Activated naive CD8-positive, alpha-beta T cell treated with anti-CD3 and anti-CD28 coated beads, Interleukin-2, amount 50 U/mL, for 24 hours (primary cell): ENCODE results near the gene LTBP2.
"Not testable (repeated sequence)": the region's sequence is repeated elsewhere in the genome, so short reads cannot be mapped to it uniquely, and the experiment has no call there.

Experiments
- ATAC-seq: fragments of 150-1000 bp; cut with Tn5 transposase; one replicate; pipeline ENCODE4 v1.10.0; 2021
- DNase-seq: peaks from one replicate; pipeline ENCODE4 v3.0.0; 2021
- H3K27ac Mint-ChIP-seq: one replicate; pipeline ENCODE4 v1.8.0; 2021; ENCODE audit warnings: mild to moderate bottlenecking, mixed read lengths
- H3K27me3 Mint-ChIP-seq: one replicate; pipeline ENCODE4 v1.8.0; 2021; ENCODE audit warnings: mixed read lengths
- H3K36me3 Mint-ChIP-seq: one replicate; pipeline ENCODE4 v1.8.0; 2021; ENCODE audit warnings: low read depth, mixed read lengths
- H3K4me1 Mint-ChIP-seq: one replicate; pipeline ENCODE4 v1.8.0; 2021; ENCODE audit warnings: mixed read lengths
- H3K4me3 Mint-ChIP-seq: one replicate; pipeline ENCODE4 v1.8.0; 2021; ENCODE audit warnings: mild to moderate bottlenecking, moderate library complexity, mixed read lengths
- H3K9me3 Mint-ChIP-seq: one replicate; pipeline ENCODE4 v1.8.0; 2021; ENCODE audit warnings: mixed read lengths

Gene LTBP2

GRCh38 chr14:74474376-74474775 lies 137.7 kb downstream of the LTBP2 start:
- no peaks in the 10 kb centered on the region for H3K4me1 Mint-ChIP-seq
- no peak for DNase-seq
- no peak overlapping the region for H3K4me3 Mint-ChIP-seq
- ATAC-seq: no peak
- H3K9me3 Mint-ChIP-seq: no peaks in the 10 kb centered on the region
- no peaks in the 10 kb centered on the region for H3K27me3 Mint-ChIP-seq
- H3K36me3 Mint-ChIP-seq: peaks cover 6% of the 10 kb centered on the region
- no peak overlapping the region for H3K27ac Mint-ChIP-seq

DNA sequence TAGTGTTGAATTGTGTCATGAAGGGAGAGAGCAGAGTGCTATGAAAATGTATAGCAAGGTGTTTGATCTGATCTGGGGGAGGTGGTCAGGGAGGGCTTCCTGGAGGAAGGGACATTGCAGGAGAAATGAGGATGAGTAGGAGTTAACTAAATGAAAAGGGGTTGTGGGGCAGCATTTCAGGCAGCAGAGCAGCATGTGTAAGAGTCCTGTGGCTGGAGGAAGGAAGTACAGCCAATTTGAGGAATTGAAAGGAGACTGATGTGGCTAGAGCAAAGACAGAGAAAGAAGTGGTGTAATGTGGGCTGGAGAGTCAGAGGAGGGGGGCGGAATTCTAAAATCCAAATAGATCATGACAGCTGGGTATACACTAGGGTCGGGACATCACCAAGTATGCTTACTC lies 139.4 kb downstream of the LTBP2 start:
- DNase-seq (no peak), ATAC-seq (no peak)
- H3K4me3 Mint-ChIP-seq: no peak overlapping the region
- H3K36me3 Mint-ChIP-seq: peaks cover 6% of the 10 kb centered on the region
- no peaks in the 10 kb centered on the region for H3K27me3 Mint-ChIP-seq
- H3K4me1 Mint-ChIP-seq: no peaks in the 10 kb centered on the region
- no peak overlapping the region for H3K27ac Mint-ChIP-seq
- H3K9me3 Mint-ChIP-seq: no peaks in the 10 kb centered on the region

GRCh38 chr14:74469548-74470518 lies 142.2 kb downstream of the LTBP2 start:
- H3K36me3 Mint-ChIP-seq: peaks cover 6% of the 10 kb centered on the region
- peaks cover 2% of the 10 kb centered on the region for H3K27me3 Mint-ChIP-seq
- H3K4me1 Mint-ChIP-seq: no peaks in the 10 kb centered on the region
- no peak overlapping the region for H3K4me3 Mint-ChIP-seq
- DNase-seq (no peak), ATAC-seq (no peak)
- no peak overlapping the region for H3K27ac Mint-ChIP-seq
- no peaks in the 10 kb centered on the region for H3K9me3 Mint-ChIP-seq

GRCh38 chr14:74468513-74468912 lies 143.5 kb downstream of the LTBP2 start:
- Mint-ChIP-seq H3K27ac (no peak overlapping the region), H3K36me3 (peaks cover 4% of the 10 kb centered on the region), H3K4me3 (no peak overlapping the region), H3K9me3 (no peaks in the 10 kb centered on the region), H3K27me3 (peaks cover 2% of the 10 kb centered on the region), H3K4me1 (no peaks in the 10 kb centered on the region)
- no peak for ATAC-seq
- no peak for DNase-seq

GRCh38 chr14:74465335-74465734 lies 146.7 kb downstream of the LTBP2 start:
- H3K27ac Mint-ChIP-seq: no peak overlapping the region
- H3K27me3 Mint-ChIP-seq: peaks cover 10% of the 10 kb centered on the region
- ATAC-seq (no peak), DNase-seq (no peak)
- H3K4me3 Mint-ChIP-seq: no peak overlapping the region
- H3K36me3 Mint-ChIP-seq: no peaks in the 10 kb centered on the region
- no peaks in the 10 kb centered on the region for H3K9me3 Mint-ChIP-seq
- H3K4me1 Mint-ChIP-seq: no peaks in the 10 kb centered on the region

DNA sequence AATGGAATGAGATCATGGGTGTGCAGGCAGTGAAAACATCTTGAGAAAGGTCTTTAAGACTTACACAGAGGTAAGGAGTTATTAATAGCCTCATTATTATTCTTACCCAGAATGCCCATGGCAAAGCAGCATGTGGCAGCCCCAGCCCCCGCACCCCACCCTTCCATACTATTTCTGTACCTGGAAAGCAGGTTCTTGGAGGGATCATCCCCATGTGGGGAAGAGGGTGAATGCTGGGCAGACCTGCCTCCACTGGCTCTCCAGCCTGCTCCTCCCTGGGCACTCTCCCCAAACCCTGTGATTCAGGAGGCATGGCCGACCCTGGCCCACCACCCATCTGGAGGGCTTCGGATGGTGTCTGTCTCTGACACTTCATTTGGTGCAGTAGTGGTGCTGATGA lies 147.3 kb downstream of the LTBP2 start:
- ATAC-seq (no peak), DNase-seq (no peak)
- no peaks in the 10 kb centered on the region for H3K36me3 Mint-ChIP-seq
- H3K27ac Mint-ChIP-seq: no peak overlapping the region
- no peaks in the 10 kb centered on the region for H3K9me3 Mint-ChIP-seq
- no peak overlapping the region for H3K4me3 Mint-ChIP-seq
- H3K4me1 Mint-ChIP-seq: no peaks in the 10 kb centered on the region
- H3K27me3 Mint-ChIP-seq: peaks cover 10% of the 10 kb centered on the region

- no peak overlapping the region for H3K4me3 Mint-ChIP-seq
- no peaks in the 10 kb centered on the region for H3K4me1 Mint-ChIP-seq
- no peak for DNase-seq
- peaks cover 10% of the 10 kb centered on the region for H3K27me3 Mint-ChIP-seq
- H3K9me3 Mint-ChIP-seq: no peaks in the 10 kb centered on the region
- no peak for ATAC-seq
- no peaks in the 10 kb centered on the region for H3K36me3 Mint-ChIP-seq
- H3K27ac Mint-ChIP-seq: no peak overlapping the region
Measured at GRCh38 chr14:74463697-74464096, 148.3 kb downstream of the LTBP2 start.

- Mint-ChIP-seq H3K36me3 (no peaks in the 10 kb centered on the region), H3K27me3 (peaks cover 10% of the 10 kb centered on the region), H3K4me3 (no peak overlapping the region), H3K4me1 (no peaks in the 10 kb centered on the region), H3K27ac (no peak overlapping the region), H3K9me3 (no peaks in the 10 kb centered on the region)
- no peak for ATAC-seq
- DNase-seq: no peak
Measured at GRCh38 chr14:74462993-74463392, 149.0 kb downstream of the LTBP2 start.

DNA sequence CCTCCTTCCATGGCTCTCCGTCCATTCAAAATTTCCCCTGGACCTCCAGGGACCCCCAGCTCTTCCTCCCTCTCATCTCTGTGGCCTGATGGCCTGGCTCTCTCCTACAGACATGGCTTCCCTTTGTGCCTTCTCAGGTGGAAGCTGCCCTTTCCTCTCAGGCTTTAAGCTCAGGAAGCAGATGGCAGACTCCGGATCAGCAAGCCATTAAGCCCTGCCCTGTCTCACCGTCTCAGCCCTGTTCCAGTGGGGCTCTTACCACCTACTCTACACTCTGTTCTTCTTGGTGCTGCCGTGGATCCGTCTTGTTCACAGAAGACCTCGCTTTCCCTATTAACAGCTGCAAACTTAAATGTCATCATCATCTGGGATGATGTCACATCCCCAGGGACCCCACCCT lies 152.1 kb downstream of the LTBP2 start:
- Mint-ChIP-seq H3K27ac (no peak overlapping the region), H3K4me1 (no peaks in the 10 kb centered on the region)

DNA sequence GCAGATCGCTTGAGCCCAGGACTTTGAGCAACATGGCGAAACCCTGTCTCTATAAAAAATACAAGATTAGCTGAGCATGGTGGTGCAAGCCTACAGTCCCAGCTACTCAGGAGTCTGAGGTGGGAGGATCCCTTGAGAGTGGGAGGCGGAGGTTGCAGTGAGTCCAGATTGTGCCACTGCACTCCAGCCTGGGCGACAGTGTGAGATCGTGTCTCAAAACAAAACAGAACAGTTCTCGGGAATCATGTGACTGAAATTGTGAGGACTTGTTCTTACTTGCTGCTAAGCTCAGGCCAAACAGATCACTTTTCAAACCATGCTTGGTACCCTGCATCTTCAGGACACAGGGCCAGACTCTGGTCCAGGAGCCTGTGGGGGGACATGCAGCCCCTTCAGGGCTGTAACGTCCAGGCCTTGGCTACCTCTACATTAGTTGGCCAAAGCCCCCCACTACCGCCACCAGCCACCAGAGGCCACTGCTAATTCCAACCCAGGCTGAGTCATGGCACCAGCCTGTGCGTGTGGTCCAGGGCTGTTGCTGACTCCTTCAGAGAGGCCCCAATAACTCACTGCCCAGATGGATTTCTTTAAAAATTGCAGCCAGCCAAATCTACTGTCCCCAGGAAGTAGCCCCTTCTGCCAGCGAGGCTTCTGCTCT lies 152.6 kb downstream of the LTBP2 start:
- H3K27me3 Mint-ChIP-seq: peaks cover 10% of the 10 kb centered on the region
- DNase-seq: peak; percentile 43

More for the DNA sequence above, 152.1 kb downstream of the LTBP2 start:
- ATAC-seq (no peak), DNase-seq (no peak)
- H3K36me3 Mint-ChIP-seq: no peaks in the 10 kb centered on the region
- peaks cover 10% of the 10 kb centered on the region for H3K27me3 Mint-ChIP-seq
- no peaks in the 10 kb centered on the region for H3K9me3 Mint-ChIP-seq
- H3K4me3 Mint-ChIP-seq: no peak overlapping the region

DNA sequence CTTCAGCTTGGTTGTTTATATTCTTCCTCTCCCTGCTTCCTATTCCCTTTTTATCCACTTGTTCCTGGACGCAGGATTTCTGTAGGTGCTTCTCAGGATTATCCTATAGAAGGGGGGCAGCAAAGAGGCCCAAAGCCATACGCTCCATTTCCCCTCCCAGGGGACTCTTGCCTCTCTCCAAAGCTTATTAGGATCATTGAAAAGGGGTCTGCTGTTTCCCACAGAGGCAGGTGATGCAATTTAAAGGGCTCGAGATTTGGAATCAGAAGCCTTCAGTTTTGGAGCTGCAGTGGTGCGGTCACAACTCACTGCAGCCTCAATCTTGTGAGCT lies 154.5 kb downstream of the LTBP2 start:
- Mint-ChIP-seq H3K4me3 (no peak overlapping the region), H3K27me3 (peaks cover 12% of the 10 kb centered on the region), H3K36me3 (no peaks in the 10 kb centered on the region), H3K4me1 (no peaks in the 10 kb centered on the region), H3K27ac (no peak overlapping the region), H3K9me3 (peaks cover 2% of the 10 kb centered on the region)
- ATAC-seq (no peak), DNase-seq (no peak)

More for the DNA sequence above, 152.6 kb downstream of the LTBP2 start:
- no peaks in the 10 kb centered on the region for H3K36me3 Mint-ChIP-seq
- H3K27ac Mint-ChIP-seq: no peak overlapping the region
- H3K9me3 Mint-ChIP-seq: no peaks in the 10 kb centered on the region
- ATAC-seq: peak; percentile 78
- no peaks in the 10 kb centered on the region for H3K4me1 Mint-ChIP-seq
- no peak overlapping the region for H3K4me3 Mint-ChIP-seq

DNA sequence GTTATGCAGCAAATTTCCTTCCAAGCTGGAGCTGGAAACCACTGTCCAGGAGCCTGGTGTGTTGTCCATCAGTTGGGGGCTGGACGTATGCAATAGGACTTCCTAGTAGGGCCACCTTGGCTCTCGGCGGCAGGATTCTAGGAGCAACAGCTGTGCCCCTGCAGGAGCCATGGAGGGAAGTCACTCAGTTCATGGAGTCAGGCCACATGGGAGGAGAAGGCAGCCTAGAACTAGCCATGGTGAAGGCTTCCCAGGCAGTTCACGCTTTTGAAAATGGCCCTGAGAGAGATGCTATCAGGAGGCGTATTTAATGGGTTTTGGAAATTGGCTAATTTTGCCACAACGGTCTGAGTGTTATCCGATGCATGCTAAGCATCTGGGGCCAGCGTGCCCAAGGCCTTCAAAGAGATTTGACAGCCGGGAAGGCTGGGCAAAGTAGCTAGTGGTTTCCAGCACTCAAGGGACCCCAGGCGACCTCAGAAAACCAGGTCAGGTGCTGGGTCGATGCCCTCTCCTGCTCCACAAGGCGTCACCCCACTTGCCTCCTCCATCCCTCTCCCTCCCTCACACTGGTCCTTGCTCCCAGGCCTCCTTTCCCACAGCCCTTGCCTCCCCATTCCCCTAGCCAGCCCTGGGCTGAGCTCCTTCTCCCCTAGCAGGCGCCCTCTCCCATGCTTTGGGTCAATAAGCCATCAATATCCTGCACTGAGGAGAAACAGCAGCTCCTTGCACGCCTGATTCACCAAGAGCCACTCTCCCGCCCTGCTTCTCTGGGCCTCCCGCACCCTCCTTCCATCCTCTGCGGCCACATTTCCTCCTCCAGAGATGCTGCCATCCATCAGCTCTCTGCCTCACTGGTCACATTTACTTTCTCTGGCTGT lies 155.1 kb downstream of the LTBP2 start:
- H3K27ac Mint-ChIP-seq: no peak overlapping the region
- H3K36me3 Mint-ChIP-seq: no peaks in the 10 kb centered on the region
- H3K4me1 Mint-ChIP-seq: no peaks in the 10 kb centered on the region
- ATAC-seq (no peak), DNase-seq (no peak)
- H3K27me3 Mint-ChIP-seq: peaks cover 12% of the 10 kb centered on the region
- no peak overlapping the region for H3K4me3 Mint-ChIP-seq
- peaks cover 5% of the 10 kb centered on the region for H3K9me3 Mint-ChIP-seq

- H3K36me3 Mint-ChIP-seq, ATAC-seq, DNase-seq, H3K4me3 Mint-ChIP-seq, H3K27ac Mint-ChIP-seq, H3K27me3 Mint-ChIP-seq, H3K4me1 Mint-ChIP-seq, H3K9me3 Mint-ChIP-seq: not testable (repeated sequence)
Measured at GRCh38 chr14:74454397-74454796, 157.6 kb downstream of the LTBP2 start.
